Measurements from ENCODE around the gene FBF1. TPM values are rescaled to one million over a fixed set of nuclear protein-coding genes. Genes with fewer than 3 reads are reported as not detected.
A peak's percentile ranks its signal among the peaks of the same experiment; 100 is the strongest.

The FBF1 gene
- total RNA-seq, 6 experiments from 2014 or later: 0.86 to 3.1 (median 2.7) TPM

DNA sequence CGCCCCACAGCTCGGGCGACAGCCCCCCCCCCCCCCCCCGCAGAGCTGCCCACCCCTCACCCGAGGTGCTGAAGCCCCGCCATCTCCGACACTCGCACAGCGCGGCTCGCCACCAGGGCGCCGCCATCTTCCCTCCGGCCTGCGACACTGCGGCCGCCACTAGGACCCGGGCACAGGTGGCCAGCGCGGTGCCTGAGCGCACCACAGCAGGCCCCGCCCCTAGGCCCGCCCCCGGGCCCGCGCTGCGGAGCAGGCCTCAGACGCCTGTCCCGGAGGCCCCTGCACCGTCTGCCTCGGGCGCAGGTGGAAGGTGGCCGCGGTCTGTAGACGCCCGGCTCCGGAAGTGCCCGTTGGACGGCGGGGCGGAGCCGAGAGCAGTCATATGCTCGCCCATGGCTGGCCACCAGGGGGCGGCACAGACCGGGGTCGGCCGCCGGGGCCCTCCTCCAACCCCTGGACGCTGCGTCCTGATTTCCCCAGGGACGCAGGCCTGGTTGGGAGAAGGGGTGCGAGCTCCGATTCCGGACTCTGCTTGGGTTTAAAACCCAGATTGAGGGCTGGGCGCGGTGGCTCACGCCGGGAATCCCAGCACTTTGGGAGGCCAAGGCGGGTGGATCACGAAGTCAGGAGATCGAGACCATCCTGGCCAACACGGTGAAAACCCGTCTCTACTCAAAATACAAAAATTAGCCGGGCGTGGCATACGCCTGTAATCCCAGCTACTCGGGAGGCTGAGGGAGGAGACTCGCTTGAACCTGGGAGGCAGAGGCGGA is 35.9 kb downstream of the FBF1 start, which contains the start of gene MRPL38:
TSS of gene MRPL38 (minus strand) at position 136 of the 773 bp plus-strand sequence. CDS start at position 127, 9 bp downstream.
- TF ChIP-seq, protein P1, sequence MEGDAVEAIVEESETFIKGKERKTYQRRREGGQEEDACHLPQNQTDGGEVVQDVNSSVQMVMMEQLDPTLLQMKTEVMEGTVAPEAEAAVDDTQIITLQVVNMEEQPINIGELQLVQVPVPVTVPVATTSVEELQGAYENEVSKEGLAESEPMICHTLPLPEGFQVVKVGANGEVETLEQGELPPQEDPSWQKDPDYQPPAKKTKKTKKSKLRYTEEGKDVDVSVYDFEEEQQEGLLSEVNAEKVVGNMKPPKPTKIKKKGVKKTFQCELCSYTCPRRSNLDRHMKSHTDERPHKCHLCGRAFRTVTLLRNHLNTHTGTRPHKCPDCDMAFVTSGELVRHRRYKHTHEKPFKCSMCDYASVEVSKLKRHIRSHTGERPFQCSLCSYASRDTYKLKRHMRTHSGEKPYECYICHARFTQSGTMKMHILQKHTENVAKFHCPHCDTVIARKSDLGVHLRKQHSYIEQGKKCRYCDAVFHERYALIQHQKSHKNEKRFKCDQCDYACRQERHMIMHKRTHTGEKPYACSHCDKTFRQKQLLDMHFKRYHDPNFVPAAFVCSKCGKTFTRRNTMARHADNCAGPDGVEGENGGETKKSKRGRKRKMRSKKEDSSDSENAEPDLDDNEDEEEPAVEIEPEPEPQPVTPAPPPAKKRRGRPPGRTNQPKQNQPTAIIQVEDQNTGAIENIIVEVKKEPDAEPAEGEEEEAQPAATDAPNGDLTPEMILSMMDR (IDR thresholded peaks at IDR 0.05): peak; percentile 99 to 100 (median 100)
- peak; percentile 65 for TF ChIP-seq POLR2A (IDR thresholded peaks at IDR 0.05)
- H3K4me3 ChIP-seq: peak within 1 kb of the TSS; percentile 71 to 96 (median 96)
- intact Hi-C loops (cut with DNase I): loop anchor here (5.0 kb wide), 1 partner anchor 102 kb away; no protein-coding TSS in a partner anchor

DNA sequence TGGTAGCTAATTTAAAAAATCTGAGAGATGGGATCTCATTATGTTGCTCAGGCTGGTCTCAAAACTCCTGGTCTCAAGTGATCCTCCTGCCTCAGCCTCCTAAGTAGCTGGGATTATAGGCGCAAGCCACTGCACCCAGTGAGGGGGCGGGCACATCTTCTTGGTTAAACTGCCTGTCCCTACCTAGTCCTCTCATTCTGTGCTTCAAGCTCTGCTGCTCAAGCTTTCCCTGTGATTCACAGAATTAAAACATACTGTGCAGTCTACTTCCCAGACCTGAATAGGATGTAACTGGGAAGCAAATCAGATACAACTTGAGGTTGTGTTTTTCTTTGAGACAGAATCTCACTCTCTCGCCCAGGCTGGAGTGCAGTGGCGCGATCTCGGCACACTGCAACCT is 38.4 kb downstream of the FBF1 start:
- peaks cover 0 to 30% (median 6%) of the 10 kb centered on the region in 4 donors for H3K4me1 ChIP-seq
- H3K27ac ChIP-seq: no peak overlapping the region
- intact Hi-C loops (cut with DNase I): no loop called here
- H3K9me3 ChIP-seq: no peaks in the 10 kb centered on the region
- no peaks in the 10 kb centered on the region for H3K27me3 ChIP-seq
- ATAC-seq: no peak
- WGBS (ENCODE audit: insufficient coverage, low coverage, low lambda C conversion rate, missing lambda C conversion rate): 98% methylated on average over 5 of the region's 6 CpGs
- peaks cover 0 to 38% (median 13%) of the 10 kb centered on the region in 4 donors for H3K36me3 ChIP-seq
- TF ChIP-seq, protein P1 (IDR thresholded peaks at IDR 0.05): no peak
- no peak for TF ChIP-seq POLR2A (IDR thresholded peaks at IDR 0.05)
- H3K4me3 ChIP-seq: no peak overlapping the region
- DNase-seq: no peak

More for the DNA sequence above, 35.9 kb downstream of the FBF1 start, which contains the start of gene MRPL38:
- peaks cover 0 to 26% (median 4%) of the 10 kb centered on the region in 4 donors for H3K4me1 ChIP-seq
- ATAC-seq (peak; percentile 94 to 98 (median 96)), DNase-seq (peak; percentile 96 to 98 (median 97))
- 12% methylated on average over 6 of the region's 69 CpGs for WGBS (ENCODE audit: insufficient coverage, low coverage, low lambda C conversion rate, missing lambda C conversion rate)
- no peaks in the 10 kb centered on the region for H3K27me3 ChIP-seq
- H3K36me3 ChIP-seq: peaks cover 0 to 21% (median 5%) of the 10 kb centered on the region in 4 donors
- H3K9me3 ChIP-seq: no peaks in the 10 kb centered on the region
- peak within 1 kb of the TSS; percentile 72 to 86 (median 84) for H3K27ac ChIP-seq

DNA sequence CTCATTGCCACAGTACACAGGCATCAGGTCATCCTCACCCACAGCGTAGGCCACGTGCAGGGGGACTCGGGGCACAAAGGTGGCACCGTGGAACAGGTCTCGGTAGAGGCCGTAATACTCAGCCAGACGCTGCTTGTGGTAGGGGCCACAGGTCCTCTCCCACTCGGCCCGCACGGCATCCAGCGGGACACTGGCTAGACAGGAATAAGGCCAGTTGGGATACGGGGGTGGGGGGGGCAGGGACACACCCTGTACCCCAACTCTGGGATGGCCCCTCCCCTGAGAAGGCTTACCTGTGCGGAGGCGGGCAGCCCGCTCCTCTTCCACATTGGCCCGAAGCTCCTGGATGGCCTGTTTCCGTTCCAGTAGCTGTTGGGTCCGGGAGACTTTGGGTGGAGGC is 39.1 kb downstream of the FBF1 start:
- no peak overlapping the region for H3K4me3 ChIP-seq

DNA sequence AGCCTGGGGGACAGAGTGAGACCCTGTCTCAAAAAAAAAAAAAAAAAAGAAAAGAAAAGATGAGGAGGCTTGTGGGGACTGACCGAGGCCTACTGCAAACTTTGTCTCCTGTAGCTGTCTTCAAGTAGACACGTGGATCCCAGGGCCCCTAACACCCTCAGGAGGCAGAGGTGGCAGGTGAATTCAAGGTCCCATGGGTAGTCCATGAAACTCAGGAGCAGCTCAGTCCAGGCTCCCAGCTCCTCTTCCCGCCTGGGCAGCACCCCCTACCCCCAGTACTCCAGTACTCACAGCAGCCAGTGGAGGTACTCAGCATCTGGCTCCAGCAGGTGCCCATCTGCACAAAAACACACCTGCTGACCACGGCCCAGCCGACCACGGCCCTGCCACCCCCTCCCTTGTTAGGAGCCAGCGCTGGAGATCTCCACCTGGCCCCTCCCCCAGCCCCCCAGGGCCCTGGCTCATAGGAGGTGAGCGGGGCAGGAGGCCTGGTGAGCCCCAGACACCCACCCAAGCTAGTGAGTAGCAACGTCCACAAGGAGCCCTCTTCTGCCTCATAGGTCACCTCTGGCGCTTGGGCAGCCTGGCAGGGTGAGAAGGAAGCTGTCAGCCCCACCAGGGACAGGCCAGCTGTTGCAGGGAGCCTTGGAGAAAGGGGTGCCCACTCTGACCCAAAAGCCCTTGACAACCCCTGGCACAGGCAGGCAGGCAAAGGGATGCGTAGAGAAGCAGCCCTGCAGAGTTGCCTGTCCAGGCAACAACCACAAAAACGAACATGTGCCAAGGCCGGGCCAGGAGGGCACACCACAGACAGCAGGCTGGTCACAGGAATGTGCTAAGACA is 39.9 kb downstream of the FBF1 start:
- Histone ChIP-seq H3K27me3 (no peaks in the 10 kb centered on the region), H3K36me3 (peaks cover 0 to 38% (median 13%) of the 10 kb centered on the region in 4 donors), H3K9me3 (no peaks in the 10 kb centered on the region), H3K4me1 (peaks cover 0 to 37% (median 6%) of the 10 kb centered on the region in 4 donors), H3K27ac (no peak overlapping the region), H3K4me3 (no peak overlapping the region)
- intact Hi-C loops (cut with DNase I): no loop called here
- no peak for ATAC-seq
- DNase-seq: peak in 1 of 3 donors; percentile 48
- 78% methylated on average over 3 of the region's 13 CpGs for WGBS (ENCODE audit: insufficient coverage, low coverage, low lambda C conversion rate, missing lambda C conversion rate)
- TF ChIP-seq, protein P1 (IDR thresholded peaks at IDR 0.05): no peak
- TF ChIP-seq POLR2A (IDR thresholded peaks at IDR 0.05): no peak

More for the DNA sequence above, 39.1 kb downstream of the FBF1 start:
- Histone ChIP-seq H3K27me3 (no peaks in the 10 kb centered on the region), H3K4me1 (peaks cover 0 to 35% (median 6%) of the 10 kb centered on the region in 4 donors), H3K27ac (no peak overlapping the region), H3K36me3 (peaks cover 0 to 38% (median 13%) of the 10 kb centered on the region in 4 donors), H3K9me3 (no peaks in the 10 kb centered on the region)
- DNase-seq: no peak
- ATAC-seq: no peak
- TF ChIP-seq, protein P1 (IDR thresholded peaks at IDR 0.05): no peak
- no peak for TF ChIP-seq POLR2A (IDR thresholded peaks at IDR 0.05)
- intact Hi-C loops (cut with DNase I): no loop called here
- WGBS (ENCODE audit: insufficient coverage, low coverage, low lambda C conversion rate, missing lambda C conversion rate): 100% methylated on average over 2 of the region's 18 CpGs

Data from right lobe of liver (tissue), 6 donors.